ENCODE measurements around the gene SGTA. TPM values are rescaled to one million over a fixed set of nuclear protein-coding genes. Genes with fewer than 3 reads are reported as not detected.

Gene SGTA
- total and polyA plus RNA-seq, 4 donors: 16.7 to 38.4 (median 21.0) TPM

GRCh38 chr19:2731181-2731995 lies 51.7 kb downstream of the SGTA start (continued):
- TF ChIP-seq RAD21 (IDR thresholded peaks at IDR 0.05) (no peak), NR2F2 (IDR thresholded peaks at IDR 0.05) (no peak), YY1 (IDR thresholded peaks at IDR 0.05) (no peak)

- H3K4me1 ChIP-seq (ENCODE audit: control insufficient read depth in 4 of 4, insufficient read depth in 4 of 4, low read length in 3 of 4): no peaks in the 10 kb centered on the region
- no peak for DNase-seq (ENCODE audit: low spot score)
- H3K4me3 ChIP-seq (ENCODE audit: low read depth in 1 of 3, low read length in 3 of 3): no peak overlapping the region
- 92% methylated on average over 26 of the region's 26 CpGs for WGBS
- TF ChIP-seq HNF4A (conservative IDR thresholded peaks at IDR 0.05) (no peak), RAD21 (IDR thresholded peaks at IDR 0.05) (no peak), EGR1 (IDR thresholded peaks at IDR 0.05; ENCODE audit: low read depth in 2 of 2) (no peak), GABPA (IDR thresholded peaks at IDR 0.05 in 1 of 2, conservative IDR thresholded peaks at IDR 0.05 in 1 of 2) (no peak), TAF1 (conservative IDR thresholded peaks at IDR 0.05) (no peak), YY1 (IDR thresholded peaks at IDR 0.05) (no peak), ZBTB33 (IDR thresholded peaks at IDR 0.05) (no peak), ATF3 (IDR thresholded peaks at IDR 0.05) (no peak), NR2F2 (IDR thresholded peaks at IDR 0.05) (no peak), FOXA2 (IDR thresholded peaks at IDR 0.05) (no peak)
- no peaks in the 10 kb centered on the region for H3K9me3 ChIP-seq (ENCODE audit: control insufficient read depth in 4 of 4, low read length in 3 of 4)
- H3K36me3 ChIP-seq (ENCODE audit: control insufficient read depth in 4 of 4, insufficient read depth in 3 of 4, low read depth in 1 of 4, low read length in 3 of 4): peaks cover 0 to 12% (median 3%) of the 10 kb centered on the region in 4 donors
- no peak overlapping the region for H3K27ac ChIP-seq (ENCODE audit: low read depth in 1 of 2, low read length in 2 of 2)
- no peak overlapping the region for H3K9ac ChIP-seq (ENCODE audit: low read depth in 1 of 2, low read length in 2 of 2)
- H3K27me3 ChIP-seq (ENCODE audit: control insufficient read depth in 4 of 4, insufficient read depth in 4 of 4, low read length in 3 of 4): no peaks in the 10 kb centered on the region
Observed at GRCh38 chr19:2729943-2730818, 52.9 kb downstream of the SGTA start.

GRCh38 chr19:2728783-2729387 lies 54.2 kb downstream of the SGTA start:
- WGBS: 86% methylated on average over 23 of the region's 23 CpGs
- no peak overlapping the region for H3K27ac ChIP-seq (ENCODE audit: low read depth in 1 of 2, low read length in 2 of 2)
- DNase-seq (ENCODE audit: low spot score): no peak

More at GRCh38 chr19:2728783-2729387, 54.2 kb downstream of the SGTA start:
- no peaks in the 10 kb centered on the region for H3K4me1 ChIP-seq (ENCODE audit: control insufficient read depth in 4 of 4, insufficient read depth in 4 of 4, low read length in 3 of 4)
- no peak overlapping the region for H3K9ac ChIP-seq (ENCODE audit: low read depth in 1 of 2, low read length in 2 of 2)
- H3K27me3 ChIP-seq (ENCODE audit: control insufficient read depth in 4 of 4, insufficient read depth in 4 of 4, low read length in 3 of 4): no peaks in the 10 kb centered on the region
- H3K36me3 ChIP-seq (ENCODE audit: control insufficient read depth in 4 of 4, insufficient read depth in 3 of 4, low read depth in 1 of 4, low read length in 3 of 4): peaks cover 0 to 3% (median under 1%) of the 10 kb centered on the region in 4 donors
- H3K4me3 ChIP-seq (ENCODE audit: low read depth in 1 of 3, low read length in 3 of 3): no peak overlapping the region
- H3K9me3 ChIP-seq (ENCODE audit: control insufficient read depth in 4 of 4, low read length in 3 of 4): no peaks in the 10 kb centered on the region
- no peak for TF ChIP-seq JUND (IDR thresholded peaks at IDR 0.05)
- TF ChIP-seq TAF1 (conservative IDR thresholded peaks at IDR 0.05): no peak
- TF ChIP-seq NR2F2 (IDR thresholded peaks at IDR 0.05): no peak
- TF ChIP-seq CTCF (IDR thresholded peaks at IDR 0.05; ENCODE audit: low read depth, low read length, missing input control): no peak
- TF ChIP-seq REST (IDR thresholded peaks at IDR 0.05): no peak
